ENCODE measurements around the gene MRPL20.

- TF ChIP-seq CTCF (conservative IDR thresholded peaks at IDR 0.05) = no peak
- no peak for TF ChIP-seq EZH2 (IDR thresholded peaks at IDR 0.05; ENCODE audit: low read depth)
Observed at GRCh38 chr1:1431845-1432273, 24.8 kb upstream of the MRPL20 start.

Data from PC-9 (cell line).